Thyroid gland (tissue), 4 donors: ENCODE data around the gene ANKRD27.

ENCODE experiments used
- POLR2A ChIP-seq, 2 donors: fragments of 450-650 bp; IDR thresholded peaks; one replicate each; pipeline ENCODE4 v1.6.1; 2017; ENCODE audit warnings: antibody characterized with exemption in 2 of 2, mild to moderate bottlenecking in 2 of 2, moderate library complexity in 1 of 2
- TF ChIP-seq, protein P1 (sequence below), 6 experiments: fragments of 200-600 bp in 3 of 6; fragments of 450-650 bp in 3 of 6; sonication (generic) in 3 of 6; IDR thresholded peaks; one replicate each; pipeline ENCODE4 v1.5.1; 2016 to 2019; ENCODE audit warnings: antibody characterized with exemption in 6 of 6, mild to moderate bottlenecking in 2 of 6, inconsistent platforms in 1 of 6, moderate library complexity in 1 of 6

DNA sequence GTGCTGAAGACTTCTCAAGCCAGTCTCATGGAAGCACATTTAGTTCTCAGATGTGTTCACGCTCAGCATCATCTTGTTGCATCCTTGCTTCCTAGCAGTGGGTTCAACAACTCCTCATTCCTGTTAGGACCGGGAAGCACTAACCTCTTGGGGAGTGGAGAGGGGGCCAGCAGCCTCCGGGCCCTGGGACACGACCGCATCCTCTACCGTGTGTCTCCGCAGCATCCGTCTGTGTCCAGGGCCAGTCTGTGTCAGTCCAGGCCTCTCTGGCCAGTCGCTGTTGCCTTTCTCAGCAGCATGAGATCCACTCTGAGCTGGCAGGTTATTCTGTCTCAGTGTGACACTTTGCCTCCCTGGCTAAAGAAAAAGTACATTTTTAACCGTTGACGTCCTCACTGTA, 77.0 kb downstream of the ANKRD27 start:
- TF ChIP-seq POLR2A (IDR thresholded peaks at IDR 0.05), result no peak
- TF ChIP-seq, protein P1, sequence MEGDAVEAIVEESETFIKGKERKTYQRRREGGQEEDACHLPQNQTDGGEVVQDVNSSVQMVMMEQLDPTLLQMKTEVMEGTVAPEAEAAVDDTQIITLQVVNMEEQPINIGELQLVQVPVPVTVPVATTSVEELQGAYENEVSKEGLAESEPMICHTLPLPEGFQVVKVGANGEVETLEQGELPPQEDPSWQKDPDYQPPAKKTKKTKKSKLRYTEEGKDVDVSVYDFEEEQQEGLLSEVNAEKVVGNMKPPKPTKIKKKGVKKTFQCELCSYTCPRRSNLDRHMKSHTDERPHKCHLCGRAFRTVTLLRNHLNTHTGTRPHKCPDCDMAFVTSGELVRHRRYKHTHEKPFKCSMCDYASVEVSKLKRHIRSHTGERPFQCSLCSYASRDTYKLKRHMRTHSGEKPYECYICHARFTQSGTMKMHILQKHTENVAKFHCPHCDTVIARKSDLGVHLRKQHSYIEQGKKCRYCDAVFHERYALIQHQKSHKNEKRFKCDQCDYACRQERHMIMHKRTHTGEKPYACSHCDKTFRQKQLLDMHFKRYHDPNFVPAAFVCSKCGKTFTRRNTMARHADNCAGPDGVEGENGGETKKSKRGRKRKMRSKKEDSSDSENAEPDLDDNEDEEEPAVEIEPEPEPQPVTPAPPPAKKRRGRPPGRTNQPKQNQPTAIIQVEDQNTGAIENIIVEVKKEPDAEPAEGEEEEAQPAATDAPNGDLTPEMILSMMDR (IDR thresholded peaks at IDR 0.05), result no peak
